ENCODE data around the gene PALM2AKAP2.

PALM2AKAP2 gene

GRCh38 chr9:109759589-109759988, 20.4 kb upstream of the PALM2AKAP2 start:
- H3K4me3 ChIP-seq (ENCODE audit: low read length): no peak overlapping the region
- no peak for TF ChIP-seq CTCF (IDR thresholded peaks at IDR 0.05; ENCODE audit: insufficient read depth, low read depth, low read length, missing control alignments)

GRCh38 chr9:109765278-109765677, 14.7 kb upstream of the PALM2AKAP2 start:
- TF ChIP-seq CTCF (IDR thresholded peaks at IDR 0.05; ENCODE audit: insufficient read depth, low read depth, low read length, missing control alignments): no peak
- no peak overlapping the region for H3K4me3 ChIP-seq (ENCODE audit: low read length)
- no peak for DNase-seq (ENCODE audit: low read depth)

More at GRCh38 chr9:109759589-109759988, 20.4 kb upstream of the PALM2AKAP2 start:
- DNase-seq (ENCODE audit: low read depth): no peak

- no peak for DNase-seq (ENCODE audit: low read depth)
- no peak for TF ChIP-seq CTCF (IDR thresholded peaks at IDR 0.05; ENCODE audit: insufficient read depth, low read depth, low read length, missing control alignments)
- no peak overlapping the region for H3K4me3 ChIP-seq (ENCODE audit: low read length)
These were observed 14.2 kb upstream of the PALM2AKAP2 start for GRCh38 chr9:109765830-109766229.

- H3K4me3 ChIP-seq (ENCODE audit: low read length): no peak overlapping the region
- DNase-seq (ENCODE audit: low read depth): peak; percentile 95
- no peak for TF ChIP-seq CTCF (IDR thresholded peaks at IDR 0.05; ENCODE audit: insufficient read depth, low read depth, low read length, missing control alignments)
These were observed 13.6 kb upstream of the PALM2AKAP2 start for GRCh38 chr9:109766351-109766750.

- TF ChIP-seq CTCF (IDR thresholded peaks at IDR 0.05; ENCODE audit: insufficient read depth, low read depth, low read length, missing control alignments): no peak
- no peak for DNase-seq (ENCODE audit: low read depth)
- H3K4me3 ChIP-seq (ENCODE audit: low read length): no peak overlapping the region
These were observed 12.6 kb upstream of the PALM2AKAP2 start for GRCh38 chr9:109767404-109767803.

- TF ChIP-seq CTCF (IDR thresholded peaks at IDR 0.05; ENCODE audit: insufficient read depth, low read depth, low read length, missing control alignments): no peak
- no peak for DNase-seq (ENCODE audit: low read depth)
- no peak overlapping the region for H3K4me3 ChIP-seq (ENCODE audit: low read length)
These were observed 12.2 kb upstream of the PALM2AKAP2 start for GRCh38 chr9:109767814-109768213.

GRCh38 chr9:109769250-109769649, 10.7 kb upstream of the PALM2AKAP2 start:
- TF ChIP-seq CTCF (IDR thresholded peaks at IDR 0.05; ENCODE audit: insufficient read depth, low read depth, low read length, missing control alignments): no peak
- DNase-seq (ENCODE audit: low read depth): no peak
- no peak overlapping the region for H3K4me3 ChIP-seq (ENCODE audit: low read length)

Measured in epithelial cell of esophagus (primary cell).